GM23248 (cell line): ENCODE measurements around the gene ACTR5. TPM values are rescaled to one million over a fixed set of nuclear protein-coding genes. Genes with fewer than 3 reads are reported as not detected.
"Not testable (repeated sequence)": the region's sequence is repeated elsewhere in the genome, so short reads cannot be mapped to it uniquely, and the experiment has no call there.

Source experiments
- DNase-seq: peaks from one replicate; pipeline ENCODE4 v3.0.0-alpha.2; 2015
- H2AFZ ChIP-seq: fragments of 200-600 bp; sonication (generic); 2 replicates; pipeline ENCODE4 v1.6.1; 2016; ENCODE audit warnings: antibody characterized with exemption
- H3F3A ChIP-seq: fragments of 200-600 bp; sonication (generic); 2 replicates; pipeline ENCODE4 v1.6.1; 2016; ENCODE audit warnings: mild to moderate bottlenecking, antibody characterized with exemption, mixed run types; ENCODE audit not compliant: insufficient read depth
- H3K27ac ChIP-seq: fragments of 200-600 bp; sonication (generic); 2 replicates; pipeline ENCODE4 v1.5.1; 2016; ENCODE audit warnings: mild to moderate bottlenecking
- H3K27me3 ChIP-seq: fragments of 200-600 bp; sonication (generic); replicated peaks from 2 replicates; pipeline ENCODE4 v1.6.1; 2016; ENCODE audit warnings: mild to moderate bottlenecking; ENCODE audit not compliant: insufficient read depth
- H3K36me3 ChIP-seq: fragments of 200-600 bp; sonication (generic); 2 replicates; pipeline ENCODE4 v1.6.1; 2016; ENCODE audit warnings: low read depth, mild to moderate bottlenecking
- H3K4me1 ChIP-seq: fragments of 200-600 bp; sonication (generic); 2 replicates; pipeline ENCODE4 v1.6.1; 2016; ENCODE audit warnings: mild to moderate bottlenecking; ENCODE audit not compliant: insufficient read depth
- H3K4me2 ChIP-seq: fragments of 200-600 bp; sonication (generic); one replicate; pipeline ENCODE4 v1.6.1; 2016; ENCODE audit warnings: mild to moderate bottlenecking; ENCODE audit not compliant: unreplicated experiment
- H3K4me3 ChIP-seq: fragments of 200-600 bp; sonication (generic); 2 replicates; pipeline ENCODE4 v1.5.1; 2016; ENCODE audit warnings: mild to moderate bottlenecking
- H3K79me2 ChIP-seq: fragments of 200-600 bp; sonication (generic); 2 replicates; pipeline ENCODE4 v1.6.1; 2016; ENCODE audit warnings: mild to moderate bottlenecking; ENCODE audit not compliant: insufficient read depth
- H3K9ac ChIP-seq: fragments of 200-600 bp; sonication (generic); 2 replicates; pipeline ENCODE4 v1.6.1; 2016; ENCODE audit warnings: mild to moderate bottlenecking
- H3K9me2 ChIP-seq: fragments of 200-600 bp; sonication (generic); 2 replicates; pipeline ENCODE4 v1.6.1; 2016; ENCODE audit warnings: mixed run types, mild to moderate bottlenecking, moderate library complexity; ENCODE audit not compliant: insufficient read depth
- H3K9me3 ChIP-seq: fragments of 200-600 bp; sonication (generic); one replicate; pipeline ENCODE4 v1.6.1; 2017; ENCODE audit warnings: low read depth
- H4K20me1 ChIP-seq: fragments of 200-600 bp; sonication (generic); 2 replicates; pipeline ENCODE4 v1.6.0; 2016; ENCODE audit not compliant: insufficient read depth
- EZH2 ChIP-seq: fragments of 200-600 bp; sonication (generic); IDR thresholded peaks from 2 replicates; pipeline ENCODE4 v1.6.1; 2018; ENCODE audit warnings: antibody characterized with exemption, mild to moderate bottlenecking; ENCODE audit not compliant: insufficient read depth, poor library complexity, severe bottlenecking
- EZH2phosphoT487 ChIP-seq: fragments of 200-600 bp; sonication (generic); IDR thresholded peaks from 2 replicates; pipeline ENCODE4 v1.6.1; 2018; ENCODE audit warnings: antibody characterized with exemption, moderate library complexity, mild to moderate bottlenecking, low read depth; ENCODE audit not compliant: insufficient read depth
- WGBS, 2 experiments: methylation state at CpG; one replicate each; pipeline ENCODE4 v1.1.6; 2015 to 2017; ENCODE audit warnings: low lambda C conversion rate in 2 of 2, low coverage in 1 of 2; ENCODE audit errors: missing lambda C conversion rate in 2 of 2; 5-methylcytosine and 5-hydroxymethylcytosine counted together
- in situ Hi-C: fragments of 300-500 bp; cut with MboI; formaldehyde crosslinking; loops from 2 replicates; pipeline ENCODE4 v1.15.0; 2020
- polyA plus RNA-seq: library from polyadenylated mRNA; unstranded; fragments of >200 nt; fragmentation: Nextera tagmentation; extraction: Ambion mirVana; gene quantifications from 2 replicates; pipeline ENCODE4 v1.2.1, GENCODE V29; 2016
- total RNA-seq: library from RNA; depleted of rRNA; stranded (reverse); fragments of >200 nt; shearing (Covaris generic); gene quantifications from 2 replicates; pipeline ENCODE4 v1.2.3, GENCODE V29; 2014

Gene ACTR5
- total and polyA plus RNA-seq, 2 experiments from 2014 or later, result 3.0 to 4.0 TPM

GRCh38 chr20:38812182-38812581, 63.9 kb downstream of the ACTR5 start:
- Histone ChIP-seq H3K36me3 (no peaks in the 10 kb centered on the region), H4K20me1 (no peaks in the 10 kb centered on the region), H3K4me2 (no peak overlapping the region), H3K79me2 (no peaks in the 10 kb centered on the region), H3K4me1 (no peaks in the 10 kb centered on the region), H3K9me2 (no peaks in the 10 kb centered on the region), H3K9me3 (no peaks in the 10 kb centered on the region), H3K9ac (no peak overlapping the region), H3K4me3 (no peak overlapping the region), H3K27me3 (peaks cover 40% of the 10 kb centered on the region), H3F3A (no peaks in the 10 kb centered on the region), H2AFZ (no peak overlapping the region), H3K27ac (no peak overlapping the region)
- in situ Hi-C loops, result no loop called here
- 21 to 24% methylated on average over 5 of the region's 5 CpGs for WGBS, 2 experiments
- DNase-seq, result no peak
- TF ChIP-seq EZH2, result no peak
- no peak for TF ChIP-seq EZH2phosphoT487

DNA sequence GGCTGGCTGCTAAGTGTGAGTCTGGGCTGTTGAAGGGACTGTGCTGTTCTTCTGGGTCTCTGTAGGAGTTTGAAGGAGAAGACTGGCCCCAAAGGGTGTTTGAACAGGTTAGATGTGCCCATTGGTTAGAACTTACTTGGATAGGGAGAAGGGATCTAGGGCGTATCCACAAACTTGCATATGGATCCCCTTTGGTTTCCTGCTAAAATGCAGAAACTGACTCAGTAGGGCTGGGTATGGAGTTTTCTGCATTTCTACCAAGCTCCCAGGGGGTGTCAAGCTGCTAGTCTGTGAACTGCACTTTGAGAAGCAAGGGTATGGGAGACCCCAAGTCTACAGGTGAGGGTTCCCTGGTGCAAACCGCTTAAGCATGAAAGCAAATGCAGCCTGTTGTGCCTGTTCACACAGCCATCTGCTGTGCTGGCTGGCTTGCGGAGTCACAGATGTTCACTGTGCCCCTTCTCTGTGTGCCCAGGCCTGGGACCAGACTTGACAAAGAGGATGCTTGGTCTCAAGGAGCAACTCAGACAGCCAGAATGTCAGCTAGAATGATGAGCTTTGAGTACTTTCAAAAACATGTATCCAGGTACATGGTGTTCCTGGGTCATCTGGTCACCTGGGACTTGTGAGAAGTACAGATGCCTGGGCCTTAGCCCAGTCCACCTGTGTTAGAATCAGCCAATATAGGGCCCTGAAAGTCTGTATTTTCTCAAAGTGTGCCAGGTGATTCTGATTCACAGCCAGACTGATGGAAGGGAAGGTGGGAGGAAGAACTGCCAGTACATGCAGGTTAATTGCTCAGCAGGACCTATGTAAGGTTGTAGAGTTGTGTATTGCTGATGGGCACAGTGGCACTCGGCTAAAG, 64.7 kb downstream of the ACTR5 start:
- no peak overlapping the region for H3K27ac ChIP-seq
- H2AFZ ChIP-seq, result no peak overlapping the region
- H3K4me1 ChIP-seq, result no peaks in the 10 kb centered on the region
- peaks cover 34% of the 10 kb centered on the region for H3K27me3 ChIP-seq
- no peak for TF ChIP-seq EZH2phosphoT487
- no peak for TF ChIP-seq EZH2
- H3K4me3 ChIP-seq, result no peak overlapping the region
- no peaks in the 10 kb centered on the region for H3K36me3 ChIP-seq
- H3F3A ChIP-seq, result no peaks in the 10 kb centered on the region
- in situ Hi-C loops, result no loop called here
- 46 to 50% methylated on average over 4 of the region's 4 CpGs for WGBS, 2 experiments
- H3K9me3 ChIP-seq, result no peaks in the 10 kb centered on the region
- H4K20me1 ChIP-seq, result no peaks in the 10 kb centered on the region
- H3K4me2 ChIP-seq, result no peak overlapping the region
- H3K79me2 ChIP-seq, result no peaks in the 10 kb centered on the region
- no peak overlapping the region for H3K9ac ChIP-seq
- no peak for DNase-seq
- H3K9me2 ChIP-seq, result no peaks in the 10 kb centered on the region

- H2AFZ ChIP-seq, H3K4me3 ChIP-seq, H4K20me1 ChIP-seq, H3K79me2 ChIP-seq, DNase-seq, H3K9me2 ChIP-seq, H3K36me3 ChIP-seq, in situ Hi-C loops, H3F3A ChIP-seq, H3K27ac ChIP-seq, H3K9ac ChIP-seq, H3K9me3 ChIP-seq, H3K4me1 ChIP-seq, H3K4me2 ChIP-seq: not testable (repeated sequence)
- peaks cover 29% of the 10 kb centered on the region for H3K27me3 ChIP-seq
- 46 to 52% methylated on average over 6 of the region's 6 CpGs for WGBS, 2 experiments
Measured at GRCh38 chr20:38813574-38813962, 65.3 kb downstream of the ACTR5 start.

GRCh38 chr20:38815446-38815845, 67.2 kb downstream of the ACTR5 start:
- Histone ChIP-seq H2AFZ (no peak overlapping the region), H3K4me1 (no peaks in the 10 kb centered on the region), H3K79me2 (no peaks in the 10 kb centered on the region), H3K27ac (no peak overlapping the region), H3K27me3 (peaks cover 25% of the 10 kb centered on the region), H3K4me3 (no peak overlapping the region), H4K20me1 (no peaks in the 10 kb centered on the region), H3K9me3 (no peaks in the 10 kb centered on the region), H3K9ac (no peak overlapping the region), H3F3A (no peaks in the 10 kb centered on the region), H3K36me3 (no peaks in the 10 kb centered on the region), H3K4me2 (no peak overlapping the region), H3K9me2 (no peaks in the 10 kb centered on the region)
- in situ Hi-C loops, result no loop called here
- no peak for DNase-seq
- TF ChIP-seq EZH2phosphoT487, result no peak
- TF ChIP-seq EZH2, result no peak
